NOMO-1 treated with DMSO at 0.1 percent for 48 hours (cell line): ENCODE data around the gene KDM2B.
A peak's percentile ranks its signal among the peaks of the same experiment; 100 is the strongest.
"Not testable (repeated sequence)": the region's sequence is repeated elsewhere in the genome, so short reads cannot be mapped to it uniquely, and the experiment has no call there.

ENCODE experiments used
- DNase-seq: peaks from one replicate; lab custom pipeline; 2025; ENCODE audit not compliant: unreplicated experiment; lab: John Stamatoyannopoulos, UW

The KDM2B gene

DNA sequence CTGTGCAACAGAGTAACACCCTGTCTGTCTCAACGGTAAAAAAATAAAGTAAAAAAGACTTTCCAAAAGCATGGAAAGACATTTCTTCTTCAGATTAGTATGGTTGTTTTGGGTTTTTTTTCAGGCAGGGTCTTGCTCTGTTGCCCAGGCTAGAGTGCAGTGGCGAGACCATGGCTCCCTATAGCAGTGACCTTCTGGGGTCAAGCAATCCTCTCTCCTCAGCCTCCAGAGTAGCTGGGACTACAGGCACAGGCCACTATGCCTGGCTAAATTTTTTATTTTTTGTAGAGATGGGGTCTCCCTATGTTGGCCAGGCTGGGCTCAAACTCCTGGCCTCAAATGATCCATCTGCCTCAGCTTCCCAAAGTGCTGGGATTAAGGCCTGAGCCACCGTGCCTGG, 72.8 kb downstream of the KDM2B start:
- no peak for DNase-seq

DNA sequence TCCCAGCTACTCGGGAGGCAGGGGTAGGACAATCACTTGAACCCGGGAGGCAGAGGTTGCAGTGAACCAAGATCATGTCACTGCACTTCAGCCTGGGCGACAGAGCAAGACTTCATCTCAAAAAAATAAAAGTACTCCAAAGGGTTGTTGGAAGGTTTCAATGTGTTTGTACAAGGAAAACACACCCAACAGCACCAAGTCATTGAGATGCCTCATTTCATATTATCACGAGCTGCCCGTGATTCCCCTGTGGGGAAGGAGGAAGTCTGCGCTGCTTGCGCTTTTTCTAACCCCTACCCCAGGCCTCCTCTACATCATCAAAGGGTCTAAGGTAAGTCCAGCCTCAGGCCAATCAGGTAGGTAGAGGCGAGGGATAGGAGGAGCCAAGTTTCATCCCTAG, 73.6 kb downstream of the KDM2B start:
- no peak for DNase-seq

- DNase-seq, result no peak
Observed at GRCh38 chr12:121505513-121505912, 75.3 kb downstream of the KDM2B start.

GRCh38 chr12:121504505-121504904, 76.3 kb downstream of the KDM2B start:
- DNase-seq, result no peak

- DNase-seq, result no peak
Observed at GRCh38 chr12:121503395-121503794, 77.4 kb downstream of the KDM2B start.

DNA sequence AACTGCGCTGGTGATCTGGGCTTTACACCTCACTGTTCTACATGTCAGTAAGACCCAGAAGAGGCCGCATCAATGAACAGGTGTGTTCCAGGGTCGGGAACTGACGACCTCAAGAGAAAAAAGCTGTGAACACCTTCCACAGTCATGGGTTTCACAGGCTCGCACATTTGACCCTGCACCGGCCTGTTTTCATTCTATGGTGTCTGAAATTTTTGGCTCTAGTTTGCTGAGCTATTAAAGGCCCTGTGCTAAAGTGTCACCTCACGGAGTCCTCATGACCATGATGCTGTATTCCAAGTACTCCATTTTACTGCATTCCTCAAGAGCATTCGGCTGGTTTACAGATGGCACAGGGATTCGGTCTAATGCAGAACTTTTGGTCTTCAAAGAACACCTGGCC, 78.9 kb downstream of the KDM2B start:
- DNase-seq, result no peak

- peak; percentile 32 for DNase-seq
Observed at GRCh38 chr12:121499929-121500793, 80.7 kb downstream of the KDM2B start.

DNA sequence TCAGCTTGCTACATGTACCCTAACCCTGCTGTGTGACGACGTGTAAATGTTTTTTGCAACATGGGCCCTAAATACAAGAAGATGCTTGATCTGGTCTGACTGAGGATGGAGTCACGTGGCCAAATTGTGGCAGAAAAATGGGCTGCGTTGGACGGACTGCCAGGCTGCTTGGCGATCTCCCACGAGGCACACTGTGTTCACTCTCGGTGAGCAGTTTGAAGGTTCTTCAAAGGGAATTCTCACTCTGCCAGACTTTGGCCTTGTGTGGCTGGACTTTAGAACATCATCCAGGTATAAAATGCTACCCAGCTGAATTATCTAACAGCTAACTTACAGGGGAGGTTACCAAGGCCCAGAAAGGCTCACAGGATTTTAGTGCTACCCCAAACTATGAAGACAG, 85.1 kb downstream of the KDM2B start:
- no peak for DNase-seq

- DNase-seq, result peak; percentile 13
Observed at GRCh38 chr12:121494093-121494787, 86.6 kb downstream of the KDM2B start.

- DNase-seq, result peak; percentile 49
Observed at GRCh38 chr12:121490401-121491281, 90.2 kb downstream of the KDM2B start.

DNA sequence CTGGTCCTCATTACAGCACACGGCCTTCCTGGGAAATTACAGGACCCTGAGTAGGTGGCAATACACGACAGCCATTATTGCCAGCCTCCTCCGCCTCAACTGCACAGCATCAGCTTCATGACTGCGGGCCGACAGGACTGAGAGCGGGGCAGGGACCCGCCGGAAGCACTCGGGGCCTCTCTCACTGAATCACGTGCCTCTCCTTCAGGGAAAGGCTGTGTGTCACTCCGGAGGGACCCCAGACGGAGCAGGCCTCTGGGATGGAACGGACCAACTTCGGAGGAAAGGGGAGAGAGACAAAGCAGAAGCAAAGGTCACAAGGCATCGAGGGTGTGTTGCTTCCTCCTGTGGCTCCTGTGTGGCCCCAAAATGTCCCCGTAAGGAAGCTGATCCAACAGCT, 90.9 kb downstream of the KDM2B start:
- no peak for DNase-seq

DNA sequence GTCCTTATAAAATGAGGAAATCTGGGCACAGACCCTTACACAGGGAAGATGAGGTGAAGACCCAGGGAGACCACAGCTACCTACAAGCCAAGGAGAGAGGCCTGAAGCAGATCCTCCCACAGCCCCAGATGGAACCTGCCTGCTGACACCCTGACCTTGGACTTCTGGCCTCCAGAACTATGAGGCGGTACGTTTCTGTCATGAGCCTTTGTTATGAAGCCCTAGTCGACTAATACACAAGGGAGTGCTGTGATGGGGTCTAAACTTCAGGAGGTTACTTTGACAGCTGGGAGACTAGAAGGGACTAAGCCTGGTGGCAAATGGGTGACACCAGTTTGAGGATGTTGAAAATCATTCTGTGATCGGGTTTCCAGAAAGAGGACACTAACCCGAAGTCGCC, 95.9 kb downstream of the KDM2B start:
- no peak for DNase-seq

GRCh38 chr12:121484564-121484963, 96.3 kb downstream of the KDM2B start:
- not testable (repeated sequence) for DNase-seq

DNA sequence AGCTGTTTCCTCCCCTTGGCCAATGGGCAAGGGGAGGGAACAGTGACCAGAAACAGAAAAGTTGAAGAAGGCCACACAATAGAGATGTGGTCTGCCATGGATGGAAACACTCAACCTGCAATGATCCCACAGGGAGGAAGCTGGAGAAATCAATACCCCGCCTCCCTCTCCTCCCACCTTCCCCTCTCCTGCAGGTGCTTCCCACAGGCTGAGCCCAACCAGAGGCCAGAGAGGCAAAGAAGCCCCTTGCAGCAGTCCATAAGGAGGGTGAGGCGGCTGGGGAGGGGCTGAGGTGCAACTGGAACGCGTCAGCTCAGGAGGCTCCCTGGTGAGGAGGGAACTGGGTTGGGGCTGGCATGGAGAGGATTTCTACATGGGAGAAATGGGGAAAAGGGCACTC, 96.9 kb downstream of the KDM2B start:
- DNase-seq, result no peak

- no peak for DNase-seq
Observed at GRCh38 chr12:121476477-121476876, 104.3 kb downstream of the KDM2B start.

GRCh38 chr12:121475279-121475678, 105.5 kb downstream of the KDM2B start:
- no peak for DNase-seq

GRCh38 chr12:121472150-121472905, 108.5 kb downstream of the KDM2B start:
- DNase-seq, result no peak

- DNase-seq, result no peak
Observed at GRCh38 chr12:121470751-121471150, 110.1 kb downstream of the KDM2B start.

DNA sequence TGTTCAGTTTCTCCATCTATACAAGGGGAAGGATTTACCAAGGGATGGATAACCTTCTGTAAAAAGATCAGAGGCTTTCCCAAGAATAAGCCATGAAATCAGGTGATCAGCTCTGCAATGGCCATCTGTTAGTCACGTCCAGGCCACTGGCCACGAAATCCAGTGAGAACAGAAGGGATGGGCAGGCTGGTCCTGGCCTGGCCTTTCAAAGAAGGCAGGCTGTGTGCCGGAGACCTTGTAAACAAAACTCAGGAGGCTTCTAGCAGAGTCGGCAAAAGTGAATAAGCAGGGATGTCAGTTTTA, 112.4 kb downstream of the KDM2B start:
- DNase-seq, result no peak

GRCh38 chr12:121467638-121468498, 113.0 kb downstream of the KDM2B start:
- peak; percentile 21 for DNase-seq
